GM12878 (cell line): ENCODE results near the gene ALB. TPM values are rescaled to one million over a fixed set of nuclear protein-coding genes. Genes with fewer than 3 reads are reported as not detected.

ENCODE experiments used
- ATAC-seq: fragments of 200-7000 bp; cut with Tn5 transposase; 3 replicates; pipeline ENCODE4 v1.9.1; 2020; ENCODE audit warnings: mild to moderate bottlenecking, moderate library complexity
- BruUV-seq: library from RNA; stranded (reverse); fragments of 400-500 nt; replicated peaks from 2 replicates; lab custom pipeline; 2021; lab: Mats Ljungman, UMichigan
- CTCF ChIA-PET: fragments of 300-600 bp; sonication (Branson Sonifier 250); formaldehyde crosslinking; extraction: SDS; loops from one replicate; lab custom pipeline; 2021; ENCODE audit warnings: inconsistent platforms; lab: Yijun Ruan, JAX
- POLR2A ChIA-PET: fragments of 350-600 bp; formaldehyde crosslinking; extraction: SDS; loops from one replicate; lab custom pipeline; 2021; ENCODE audit warnings: inconsistent platforms; lab: Charles Lee
- RAD21 ChIA-PET: fragments of 300-600 bp; sonication (Branson Sonifier 250); formaldehyde crosslinking; loops from one replicate; lab custom pipeline; 2023; ENCODE audit warnings: antibody characterized with exemption; ENCODE audit not compliant: unreplicated experiment; lab: Charles Lee
- SMC1A ChIA-PET: fragments of 300-600 bp; sonication (Branson Sonifier 250); formaldehyde crosslinking; loops from one replicate; lab custom pipeline; 2023; ENCODE audit not compliant: unreplicated experiment, uncharacterized antibody; lab: Charles Lee
- DNase-seq: peaks from one replicate; pipeline ENCODE4 v3.0.0-alpha.2; 2011; ENCODE audit warnings: low read depth, low spot score
- FAIRE-seq: peaks from 3 replicates; lab custom pipeline; 2011; peaks lifted over from hg19 to GRCh38; lab: Jason Lieb, UNC
- H2AFZ ChIP-seq: 2 replicates; pipeline ENCODE4 v1.6.0; 2011; ENCODE audit warnings: low read depth, low read length, control low read depth; ENCODE audit not compliant: control insufficient read depth
- H3K27ac ChIP-seq: 2 replicates; pipeline ENCODE4 v1.5.1; 2011; ENCODE audit warnings: control low read depth; ENCODE audit not compliant: control insufficient read depth, insufficient read depth
- H3K27me3 ChIP-seq, 2 experiments: replicated peaks in 1 of 2; 2 replicates each; pipeline versions ENCODE4 v1.6.0 to v1.6.1; 2011; ENCODE audit warnings: low read length in 1 of 2; ENCODE audit not compliant: control insufficient read depth in 2 of 2, insufficient read depth in 2 of 2
- H3K36me3 ChIP-seq, 2 experiments: 2 replicates each; pipeline ENCODE4 v1.5.1; 2011; ENCODE audit warnings: low read length in 1 of 2; ENCODE audit not compliant: control insufficient read depth in 2 of 2, insufficient read depth in 2 of 2
- H3K4me1 ChIP-seq: 2 replicates; pipeline ENCODE4 v1.6.1; 2011; ENCODE audit warnings: mild to moderate bottlenecking, low read length, moderate library complexity, mixed read lengths; ENCODE audit not compliant: control insufficient read depth, insufficient read depth
- H3K4me2 ChIP-seq: 2 replicates; pipeline ENCODE4 v1.6.0; 2011; ENCODE audit warnings: control low read depth; ENCODE audit not compliant: control insufficient read depth, insufficient read depth
- H3K4me3 ChIP-seq: fragments of 200-600 bp; sonication (generic); 2 replicates; pipeline ENCODE4 v1.5.1; 2016
- H3K79me2 ChIP-seq: 2 replicates; pipeline ENCODE4 v1.6.0; 2011; ENCODE audit warnings: low read length; ENCODE audit not compliant: control insufficient read depth, insufficient read depth
- H3K9ac ChIP-seq: 2 replicates; pipeline ENCODE4 v1.8.0; 2011; ENCODE audit warnings: low read length, control low read depth, mixed read lengths; ENCODE audit not compliant: control insufficient read depth, insufficient read depth
- H3K9me3 ChIP-seq: replicated peaks from 3 replicates; pipeline ENCODE4 v1.5.1; 2011; ENCODE audit warnings: mild to moderate bottlenecking, low read length; ENCODE audit not compliant: control insufficient read depth, insufficient read depth
- H4K20me1 ChIP-seq: 2 replicates; pipeline ENCODE4 v1.6.0; 2011; ENCODE audit not compliant: control insufficient read depth, insufficient read depth
- CREB1 ChIP-seq: IDR thresholded peaks from 2 replicates; pipeline ENCODE4 v1.6.1; 2012; ENCODE audit warnings: low read depth, mild to moderate bottlenecking, inconsistent platforms
- EED ChIP-seq: sonication (generic); IDR thresholded peaks from 2 replicates; pipeline ENCODE4 v1.6.1; 2016; ENCODE audit warnings: antibody characterized with exemption, low read depth
- HDAC6 ChIP-seq: fragments of 200-600 bp; sonication (generic); IDR thresholded peaks from one replicate; pipeline ENCODE4 v1.8.0; 2017; ENCODE audit warnings: antibody characterized with exemption; ENCODE audit not compliant: unreplicated experiment
- KDM1A ChIP-seq: fragments of 200-600 bp; sonication (generic); IDR thresholded peaks from 2 replicates; pipeline ENCODE4 v1.6.1; 2016; ENCODE audit warnings: borderline replicate concordance
- MEF2A ChIP-seq: IDR thresholded peaks from 2 replicates; pipeline ENCODE4 v1.6.1; 2011; ENCODE audit warnings: low read depth, mild to moderate bottlenecking, low read length, moderate library complexity; ENCODE audit not compliant: insufficient read depth
- NRF1 ChIP-seq: conservative IDR thresholded peaks from 2 replicates; pipeline ENCODE4 v1.6.1; 2011; ENCODE audit warnings: mild to moderate bottlenecking, low read depth, low read length, improper control_type of control experiment
- RUNX3 ChIP-seq: IDR thresholded peaks from 2 replicates; pipeline ENCODE4 v1.6.1; 2012; ENCODE audit warnings: low read length, inconsistent platforms
- TBL1XR1 ChIP-seq: IDR thresholded peaks from 2 replicates; pipeline ENCODE4 v1.6.1; 2012; ENCODE audit warnings: low read depth, low read length, improper control_type of control experiment
- WGBS: methylation state at CpG from one replicate; pipeline ENCODE4 v1.1.6; 2016; ENCODE audit warnings: low lambda C conversion rate; ENCODE audit not compliant: insufficient replicate concordance, insufficient coverage; ENCODE audit errors: missing lambda C conversion rate; 5-methylcytosine and 5-hydroxymethylcytosine counted together
- in situ Hi-C: fragments of 300-500 bp; cut with MboI; formaldehyde crosslinking; loops from 9 replicates; pipeline ENCODE4 v1.14.3; 2018; ENCODE audit warnings: mixed read lengths
- intact Hi-C: fragments of 100-400 bp; cut with micrococcal nuclease; formaldehyde crosslinking; loops from one replicate; pipeline ENCODE4 v1.14.2; 2022; ENCODE audit not compliant: unreplicated experiment
- polyA plus RNA-seq, 11 experiments: library from polyadenylated mRNA; depleted of rRNA in 4 of 11; unstranded in 6 of 11; stranded (reverse) in 5 of 11; fragments of >200 nt; fragmentation: Nextera tagmentation in 4 of 11; fragmentation: Illumina TruSeq in 1 of 11; extraction: Ambion mirVana in 4 of 11; extraction: Trizol in 1 of 11; gene quantifications; 1 replicate in 1 of 11; 2 replicates in 10 of 11; pipeline versions ENCODE4 v1.2.1 to v1.2.3, GENCODE V29; 2011 to 2016; ENCODE audit warnings: inconsistent platforms in 2 of 11, missing spikeins in 2 of 11, low read depth in 1 of 11
- total RNA-seq, 4 experiments: library from RNA; depleted of rRNA in 3 of 4; stranded (reverse); fragments of >200 nt in 3 of 4; fragmentation: Illumina TruSeq in 1 of 4; extraction: Trizol in 1 of 4; gene quantifications; 2 replicates each; pipeline versions ENCODE4 v1.2.1 to v1.2.3, GENCODE V29; 2013 to 2021
- TF ChIP-seq, protein P1 (sequence below): IDR thresholded peaks from 2 replicates; pipeline ENCODE4 v1.6.1; 2012; ENCODE audit warnings: mild to moderate bottlenecking, low read depth, low read length
- TF ChIP-seq, protein P2 (sequence below): fragments of 150-350 bp; IDR thresholded peaks from 2 replicates; pipeline ENCODE4 v1.6.1; 2014; ENCODE audit warnings: mild to moderate bottlenecking, low read depth, low read length

Gene ALB
- total and polyA plus RNA-seq, 10 of the 15 experiments (the other 5 are each of a cell fraction or from before 2014, with no cell fraction given), result 0.05 to 29.0 TPM; not detected in 8

DNA sequence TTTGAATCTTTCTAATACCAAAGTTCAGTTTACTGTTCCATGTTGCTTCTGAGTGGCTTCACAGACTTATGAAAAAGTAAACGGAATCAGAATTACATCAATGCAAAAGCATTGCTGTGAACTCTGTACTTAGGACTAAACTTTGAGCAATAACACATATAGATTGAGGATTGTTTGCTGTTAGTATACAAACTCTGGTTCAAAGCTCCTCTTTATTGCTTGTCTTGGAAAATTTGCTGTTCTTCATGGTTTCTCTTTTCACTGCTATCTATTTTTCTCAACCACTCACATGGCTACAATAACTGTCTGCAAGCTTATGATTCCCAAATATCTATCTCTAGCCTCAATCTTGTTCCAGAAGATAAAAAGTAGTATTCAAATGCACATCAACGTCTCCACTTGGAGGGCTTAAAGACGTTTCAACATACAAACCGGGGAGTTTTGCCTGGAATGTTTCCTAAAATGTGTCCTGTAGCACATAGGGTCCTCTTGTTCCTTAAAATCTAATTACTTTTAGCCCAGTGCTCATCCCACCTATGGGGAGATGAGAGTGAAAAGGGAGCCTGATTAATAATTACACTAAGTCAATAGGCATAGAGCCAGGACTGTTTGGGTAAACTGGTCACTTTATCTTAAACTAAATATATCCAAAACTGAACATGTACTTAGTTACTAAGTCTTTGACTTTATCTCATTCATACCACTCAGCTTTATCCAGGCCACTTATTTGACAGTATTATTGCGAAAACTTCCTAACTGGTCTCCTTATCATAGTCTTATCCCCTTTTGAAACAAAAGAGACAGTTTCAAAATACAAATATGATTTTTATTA, 28.3 kb downstream of the ALB start:
- H3K36me3 ChIP-seq, result no peaks in the 10 kb centered on the region
- no peak overlapping the region for H3K4me3 ChIP-seq
- POLR2A ChIA-PET, result no interaction called here
- no peaks in the 10 kb centered on the region for H3K4me1 ChIP-seq
- H4K20me1 ChIP-seq, result no peaks in the 10 kb centered on the region
- no peaks in the 10 kb centered on the region for H3K9me3 ChIP-seq
- H3K4me2 ChIP-seq, result no peak overlapping the region
- RAD21 ChIA-PET, result interaction anchor here (1.5 kb wide), 1 partner anchor 91 kb away, joined by 4 read pairs; no protein-coding TSS in a partner anchor
- under 1% methylated on average over 5 of the region's 5 CpGs for WGBS
- CTCF ChIA-PET, result interaction anchor here (1.0 to 1.6 kb wide), 3 partner anchors 91 to 116 kb away, joined by 3 to 5 read pairs (median 3); no protein-coding TSS in a partner anchor
- in situ Hi-C loops (no loop called here), intact Hi-C loops (no loop called here)
- no peak overlapping the region for H3K27ac ChIP-seq
- H3K27me3 ChIP-seq, result no peaks in the 10 kb centered on the region
- no peak for FAIRE-seq
- no peak for TF ChIP-seq MEF2A
- no peak for TF ChIP-seq TBL1XR1
- TF ChIP-seq KDM1A, result no peak
- H3K9ac ChIP-seq, result no peak overlapping the region
- SMC1A ChIA-PET, result interaction anchor here (0.9 to 2.1 kb wide), 3 partner anchors 9 to 19 kb away, joined by 3 to 9 read pairs (median 4); no protein-coding TSS in a partner anchor
- no peak overlapping the region for H2AFZ ChIP-seq
- ATAC-seq, result no peak
- H3K79me2 ChIP-seq, result no peaks in the 10 kb centered on the region
- DNase-seq, result no peak
- no TSS peak for BruUV-seq

DNA sequence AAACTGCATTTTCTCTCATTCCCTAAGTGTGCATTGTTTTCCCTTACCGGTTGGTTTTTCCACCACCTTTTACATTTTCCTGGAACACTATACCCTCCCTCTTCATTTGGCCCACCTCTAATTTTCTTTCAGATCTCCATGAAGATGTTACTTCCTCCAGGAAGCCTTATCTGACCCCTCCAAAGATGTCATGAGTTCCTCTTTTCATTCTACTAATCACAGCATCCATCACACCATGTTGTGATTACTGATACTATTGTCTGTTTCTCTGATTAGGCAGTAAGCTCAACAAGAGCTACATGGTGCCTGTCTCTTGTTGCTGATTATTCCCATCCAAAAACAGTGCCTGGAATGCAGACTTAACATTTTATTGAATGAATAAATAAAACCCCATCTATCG, 29.1 kb downstream of the ALB start:
- Histone ChIP-seq H3K9me3 (no peaks in the 10 kb centered on the region), H4K20me1 (no peaks in the 10 kb centered on the region), H3K4me1 (no peaks in the 10 kb centered on the region), H3K79me2 (no peaks in the 10 kb centered on the region), H3K27ac (no peak overlapping the region), H3K27me3 (no peaks in the 10 kb centered on the region), H3K4me3 (no peak overlapping the region), H3K4me2 (no peak overlapping the region), H2AFZ (no peak overlapping the region), H3K9ac (no peak overlapping the region), H3K36me3 (no peaks in the 10 kb centered on the region)
- ATAC-seq (no peak), DNase-seq (no peak), FAIRE-seq (no peak)
- ChIA-PET SMC1A (interaction anchor here (2.1 kb wide), 1 partner anchor 13 kb away, joined by 9 read pairs; no protein-coding TSS in a partner anchor), RAD21 (no interaction called here), CTCF (interaction anchor here (1.0 kb wide), 1 partner anchor 92 kb away, joined by 3 read pairs; no protein-coding TSS in a partner anchor), POLR2A (no interaction called here)
- no TSS peak for BruUV-seq
- intact Hi-C loops, result no loop called here
- no peak for TF ChIP-seq EED
- TF ChIP-seq, protein P1, sequence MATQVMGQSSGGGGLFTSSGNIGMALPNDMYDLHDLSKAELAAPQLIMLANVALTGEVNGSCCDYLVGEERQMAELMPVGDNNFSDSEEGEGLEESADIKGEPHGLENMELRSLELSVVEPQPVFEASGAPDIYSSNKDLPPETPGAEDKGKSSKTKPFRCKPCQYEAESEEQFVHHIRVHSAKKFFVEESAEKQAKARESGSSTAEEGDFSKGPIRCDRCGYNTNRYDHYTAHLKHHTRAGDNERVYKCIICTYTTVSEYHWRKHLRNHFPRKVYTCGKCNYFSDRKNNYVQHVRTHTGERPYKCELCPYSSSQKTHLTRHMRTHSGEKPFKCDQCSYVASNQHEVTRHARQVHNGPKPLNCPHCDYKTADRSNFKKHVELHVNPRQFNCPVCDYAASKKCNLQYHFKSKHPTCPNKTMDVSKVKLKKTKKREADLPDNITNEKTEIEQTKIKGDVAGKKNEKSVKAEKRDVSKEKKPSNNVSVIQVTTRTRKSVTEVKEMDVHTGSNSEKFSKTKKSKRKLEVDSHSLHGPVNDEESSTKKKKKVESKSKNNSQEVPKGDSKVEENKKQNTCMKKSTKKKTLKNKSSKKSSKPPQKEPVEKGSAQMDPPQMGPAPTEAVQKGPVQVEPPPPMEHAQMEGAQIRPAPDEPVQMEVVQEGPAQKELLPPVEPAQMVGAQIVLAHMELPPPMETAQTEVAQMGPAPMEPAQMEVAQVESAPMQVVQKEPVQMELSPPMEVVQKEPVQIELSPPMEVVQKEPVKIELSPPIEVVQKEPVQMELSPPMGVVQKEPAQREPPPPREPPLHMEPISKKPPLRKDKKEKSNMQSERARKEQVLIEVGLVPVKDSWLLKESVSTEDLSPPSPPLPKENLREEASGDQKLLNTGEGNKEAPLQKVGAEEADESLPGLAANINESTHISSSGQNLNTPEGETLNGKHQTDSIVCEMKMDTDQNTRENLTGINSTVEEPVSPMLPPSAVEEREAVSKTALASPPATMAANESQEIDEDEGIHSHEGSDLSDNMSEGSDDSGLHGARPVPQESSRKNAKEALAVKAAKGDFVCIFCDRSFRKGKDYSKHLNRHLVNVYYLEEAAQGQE, result no peak
- no peak for TF ChIP-seq NRF1
- TF ChIP-seq HDAC6, result no peak
- TF ChIP-seq CREB1, result no peak
- no peak for TF ChIP-seq RUNX3
- TF ChIP-seq, protein P2, sequence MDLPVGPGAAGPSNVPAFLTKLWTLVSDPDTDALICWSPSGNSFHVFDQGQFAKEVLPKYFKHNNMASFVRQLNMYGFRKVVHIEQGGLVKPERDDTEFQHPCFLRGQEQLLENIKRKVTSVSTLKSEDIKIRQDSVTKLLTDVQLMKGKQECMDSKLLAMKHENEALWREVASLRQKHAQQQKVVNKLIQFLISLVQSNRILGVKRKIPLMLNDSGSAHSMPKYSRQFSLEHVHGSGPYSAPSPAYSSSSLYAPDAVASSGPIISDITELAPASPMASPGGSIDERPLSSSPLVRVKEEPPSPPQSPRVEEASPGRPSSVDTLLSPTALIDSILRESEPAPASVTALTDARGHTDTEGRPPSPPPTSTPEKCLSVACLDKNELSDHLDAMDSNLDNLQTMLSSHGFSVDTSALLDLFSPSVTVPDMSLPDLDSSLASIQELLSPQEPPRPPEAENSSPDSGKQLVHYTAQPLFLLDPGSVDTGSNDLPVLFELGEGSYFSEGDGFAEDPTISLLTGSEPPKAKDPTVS, result no peak
- 42% methylated on average over 2 of the region's 2 CpGs for WGBS
- in situ Hi-C loops, result no loop called here
